HepG2 (cell line): ENCODE results near the gene GFER. TPM values are rescaled to one million over a fixed set of nuclear protein-coding genes. Genes with fewer than 3 reads are reported as not detected.

Source experiments
- AGO2 ChIP-seq: fragments of 200-400 bp; formaldehyde crosslinking; optimal IDR thresholded peaks from 2 replicates; pipeline ENCODE3; 2017; ENCODE audit warnings: mild to moderate bottlenecking, low read depth, low read length, moderate library complexity
- BHLHE40 ChIP-seq: IDR thresholded peaks from 2 replicates; pipeline ENCODE4 v1.6.1; 2011; ENCODE audit warnings: low read length, improper control_type of control experiment
- GABPB1 ChIP-seq: IDR thresholded peaks from 2 replicates; pipeline ENCODE4 v1.6.1; 2016; ENCODE audit warnings: mild to moderate bottlenecking, missing genetic modification reagents, moderate library complexity, missing compliant biosample characterization
- GTF2F1 ChIP-seq: fragments of 150-350 bp; IDR thresholded peaks from 2 replicates; pipeline ENCODE4 v1.6.1; 2014; ENCODE audit warnings: low read length
- KLF16 ChIP-seq, 2 experiments: sonication (generic) in 1 of 2; formaldehyde crosslinking in 1 of 2; IDR thresholded peaks; 2 replicates each; pipeline versions ENCODE4 v1.6.1 to v1.8.0; 2016 to 2023; ENCODE audit warnings: missing genetic modification reagents in 2 of 2, missing compliant biosample characterization in 1 of 2
- POLR2G ChIP-seq: fragments of 200-400 bp; formaldehyde crosslinking; IDR thresholded peaks from 2 replicates; pipeline ENCODE4 v1.6.1; 2018; ENCODE audit warnings: mild to moderate bottlenecking, low read depth, low read length, moderate library complexity
- SSRP1 ChIP-seq: IDR thresholded peaks from 2 replicates; pipeline ENCODE4 v1.6.1; 2016; ENCODE audit warnings: control low read depth
- STAT6 ChIP-seq: sonication (generic); formaldehyde crosslinking; IDR thresholded peaks from 2 replicates; pipeline ENCODE4 v1.4.0; 2020; ENCODE audit warnings: missing genetic modification reagents, mild to moderate bottlenecking, borderline replicate concordance
- UBTF ChIP-seq: sonication (generic); formaldehyde crosslinking; IDR thresholded peaks from 2 replicates; pipeline ENCODE4 v1.4.0; 2020; ENCODE audit warnings: mild to moderate bottlenecking, missing genetic modification reagents
- ZC3H13 ChIP-seq: sonication (generic); formaldehyde crosslinking; IDR thresholded peaks from 2 replicates; pipeline ENCODE4 v1.8.1; 2023; ENCODE audit warnings: mild to moderate bottlenecking, missing genetic modification reagents, moderate library complexity
- ZFX ChIP-seq: sonication (generic); formaldehyde crosslinking; IDR thresholded peaks from 2 replicates; pipeline ENCODE4 v1.4.0; 2020; ENCODE audit warnings: mild to moderate bottlenecking, low read depth, missing genetic modification reagents, moderate library complexity
- ZKSCAN1 ChIP-seq: fragments of 150-350 bp; IDR thresholded peaks from 2 replicates; pipeline ENCODE4 v1.6.1; 2014; ENCODE audit warnings: low read length
- ZMYM2 ChIP-seq: sonication (generic); formaldehyde crosslinking; IDR thresholded peaks from 2 replicates; pipeline ENCODE4 v1.8.0; 2022; ENCODE audit warnings: mild to moderate bottlenecking, missing genetic modification reagents
- ZNF101 ChIP-seq: sonication (generic); formaldehyde crosslinking; IDR thresholded peaks from 2 replicates; pipeline ENCODE4 v1.4.0; 2020; ENCODE audit warnings: mild to moderate bottlenecking, low read depth, missing genetic modification reagents, borderline replicate concordance
- ZNF24 ChIP-seq: fragments of 450-650 bp; IDR thresholded peaks from 2 replicates; pipeline ENCODE4 v1.6.1; 2017; ENCODE audit warnings: antibody characterized with exemption, mild to moderate bottlenecking
- ZNF414 ChIP-seq: sonication (generic); formaldehyde crosslinking; IDR thresholded peaks from 2 replicates; pipeline ENCODE4 v1.5.0; 2020; ENCODE audit warnings: missing genetic modification reagents
- ZNF678 ChIP-seq: sonication (generic); formaldehyde crosslinking; IDR thresholded peaks from 2 replicates; pipeline ENCODE4 v1.4.0; 2020; ENCODE audit warnings: mild to moderate bottlenecking, missing genetic modification reagents
- ZNF691 ChIP-seq: sonication (generic); formaldehyde crosslinking; IDR thresholded peaks from 2 replicates; pipeline ENCODE4 v1.4.0; 2020; ENCODE audit warnings: missing genetic modification reagents, low read depth, mild to moderate bottlenecking, borderline replicate concordance
- ZNF777 ChIP-seq: sonication (generic); formaldehyde crosslinking; IDR thresholded peaks from 2 replicates; pipeline ENCODE4 v1.4.0; 2020; ENCODE audit warnings: missing genetic modification reagents
- polyA plus RNA-seq, 8 experiments: library from polyadenylated mRNA; depleted of rRNA in 3 of 8; stranded (reverse) in 7 of 8; unstranded in 1 of 8; fragments of >200 nt; fragmentation: Illumina TruSeq in 4 of 8; extraction: Trizol in 4 of 8; gene quantifications; 2 replicates each; pipeline versions ENCODE4 v1.2.1 to v1.2.3, GENCODE V29; 2011 to 2016; ENCODE audit warnings: low read depth in 4 of 8, missing spikeins in 1 of 8, mixed read lengths in 1 of 8; ENCODE audit not compliant: insufficient read depth in 1 of 8
- total RNA-seq, 5 experiments: library from RNA; depleted of rRNA; stranded (reverse); fragments of >200 nt; fragmentation: Illumina TruSeq; extraction: Trizol; gene quantifications; 2 replicates each; pipeline ENCODE4 v1.2.3, GENCODE V29; 2016; ENCODE audit warnings: low read depth in 1 of 5

Gene GFER
- total and polyA plus RNA-seq, 2 of the 13 experiments (the other 11 are each of a cell fraction or from before 2014, with no cell fraction given): 28.6 to 71.7 TPM

- TF ChIP-seq SSRP1 (CRISPR knock-in tag) (peak; percentile 77), ZNF678 (no peak), ZC3H13 (0 out of 2 replicates have a peak, but pooled peaks have one; percentile 44), ZNF101 (CRISPR knock-in tag) (no peak), ZFX (CRISPR knock-in tag) (no peak; the same call in 1 of the 2 replicates), ZNF777 (CRISPR knock-in tag) (peak; percentile 42; the same call in 1 of the 2 replicates), BHLHE40 (peak; percentile 88), AGO2 (peak; percentile 71), STAT6 (CRISPR knock-in tag) (0 out of 2 replicates have a peak, but pooled peaks have one; percentile 78), ZMYM2 (CRISPR knock-in tag) (0 out of 2 replicates have a peak, but pooled peaks have one; percentile 3), ZKSCAN1 (no peak), UBTF (peak; percentile 61; the same call in 1 of the 2 replicates), GTF2F1 (no peak), POLR2G (peak; percentile 52; the same call in 1 of the 2 replicates), GABPB1 (0 out of 2 replicates have a peak, but pooled peaks have one; percentile 7), ZNF24 (no peak), KLF16 (CRISPR knock-in tag; IDR thresholded peaks at IDR 0.05) (peak in 1 of 2 experiments; percentile 8; a peak in 2 of 4 replicates), ZNF691 (CRISPR knock-in tag) (no peak; the same call in 1 of the 2 replicates), ZNF414 (CRISPR knock-in tag) (no peak)
These were observed 42.6 kb upstream of the GFER start (continued) for GRCh38 chr16:1941162-1942046.
